Spleen (tissue), 11 donors: ENCODE data around the gene COL25A1. TPM values are rescaled to one million over a fixed set of nuclear protein-coding genes. Genes with fewer than 3 reads are reported as not detected.

Experiments
- DNase-seq: peaks from one replicate; pipeline ENCODE4 v3.0.0-alpha.2; 2020
- H3K27ac ChIP-seq, 8 donors: fragments of 200-600 bp; sonication (generic) in 7 of 8; 1 replicate in 4 of 8; 2 replicates in 4 of 8; pipeline versions ENCODE4 v1.5.0 to v1.8.0; 2016 to 2021; ENCODE audit warnings: inconsistent platforms in 4 of 8, mild to moderate bottlenecking in 4 of 8, moderate library complexity in 1 of 8
- H3K27me3 ChIP-seq, 7 donors: fragments of 200-600 bp; sonication (generic) in 6 of 7; replicated peaks in 1 of 7; 1 replicate in 4 of 7; 2 replicates in 3 of 7; pipeline versions ENCODE4 v1.5.0 to v1.8.0; 2016 to 2021; ENCODE audit warnings: inconsistent platforms in 3 of 7, mild to moderate bottlenecking in 1 of 7
- H3K36me3 ChIP-seq, 6 donors: fragments of 200-600 bp; sonication (generic) in 5 of 6; 1 replicate in 4 of 6; 2 replicates in 2 of 6; pipeline versions ENCODE4 v1.5.0 to v1.8.0; 2016 to 2021; ENCODE audit warnings: inconsistent platforms in 2 of 6
- H3K4me1 ChIP-seq, 6 donors: fragments of 200-600 bp; sonication (generic) in 5 of 6; 1 replicate in 3 of 6; 2 replicates in 3 of 6; pipeline versions ENCODE4 v1.5.0 to v1.8.0; 2016 to 2021; ENCODE audit warnings: inconsistent platforms in 3 of 6
- H3K4me3 ChIP-seq, 8 donors: fragments of 200-600 bp; sonication (generic) in 7 of 8; 1 replicate in 4 of 8; 2 replicates in 4 of 8; pipeline versions ENCODE4 v1.5.0 to v1.8.0; 2016 to 2021; ENCODE audit warnings: inconsistent platforms in 4 of 8, mild to moderate bottlenecking in 4 of 8, moderate library complexity in 2 of 8
- H3K9me3 ChIP-seq, 8 donors: fragments of 200-600 bp; sonication (generic) in 7 of 8; 1 replicate in 4 of 8; 2 replicates in 4 of 8; pipeline versions ENCODE4 v1.5.0 to v1.8.0; 2016 to 2021; ENCODE audit warnings: inconsistent platforms in 4 of 8
- CTCF ChIP-seq, 11 experiments: fragments of 200-600 bp in 7 of 11; fragments of 450-650 bp in 4 of 11; sonication (generic) in 4 of 11; IDR thresholded peaks in 8 of 11; conservative IDR thresholded peaks in 3 of 11; 1 replicate in 7 of 11; 2 replicates in 4 of 11; pipeline versions ENCODE4 v1.4.0 to v1.8.0; 2016 to 2021; ENCODE audit warnings: antibody characterized with exemption in 11 of 11, inconsistent platforms in 4 of 11, mild to moderate bottlenecking in 1 of 11
- POLR2A ChIP-seq, 3 donors: fragments of 450-650 bp; IDR thresholded peaks; one replicate each; pipeline ENCODE4 v1.5.1; 2017; ENCODE audit warnings: antibody characterized with exemption in 3 of 3, mild to moderate bottlenecking in 1 of 3
- POLR2AphosphoS5 ChIP-seq, 3 donors: sonication (generic); formaldehyde crosslinking; IDR thresholded peaks; one replicate each; pipeline ENCODE4 v1.5.1; 2017; ENCODE audit warnings: antibody characterized with exemption in 3 of 3
- WGBS, 5 donors: extraction: QIAGEN DNeasy Blood & Tissue Kit in 3 of 5; methylation state at CpG; one replicate each; pipeline versions ENCODE4 v1.1.5 to v1.1.7; 2013 to 2018; 5-methylcytosine and 5-hydroxymethylcytosine counted together
- intact Hi-C: fragments of 100-400 bp; cut with DNase I; formaldehyde crosslinking; loops from one replicate; pipeline ENCODE4 v1.15.0; 2023; ENCODE audit warnings: low total_unique reads
- polyA plus RNA-seq, 3 donors: library from polyadenylated mRNA; stranded (reverse); fragments of 200-250 nt; gene quantifications; one replicate each; pipeline ENCODE4 v1.2.1, GENCODE V29; 2013
- total RNA-seq, 7 donors: library from RNA; depleted of rRNA in 3 of 7; stranded (reverse); fragments of >200 nt in 3 of 7; fragmentation: NEBNext Ultra II Directional in 4 of 7; extraction: Animal tissue kit (Norgen Biotek cat#: 25700) in 4 of 7; gene quantifications; one replicate each; pipeline versions ENCODE4 v1.1.0 to v1.2.1, GENCODE V29; 2016 to 2021
- donor health status: healthy with polysubstance abuse.
- donor health status: DM: no; HTN: no; CAD: no; lungs with moderate emphysema.
- donor health status: DM: no; HTN: no; CAD: no.
- donor health status: Bipolar disorder and iron deficiency.
- donor health status: healthy.
- donor health status: DM: no; HTN: no; CAD: no.
- donor health status: DM: yes; HTN: yes; CAD: no.

The COL25A1 gene
- total and polyA plus RNA-seq, 10 donors, result 0.06 to 1.9 (median 0.57) TPM; not detected in 1

GRCh38 chr4:109231331-109231730, 71.1 kb downstream of the COL25A1 start:
- Histone ChIP-seq H3K9me3 (peaks cover 0 to 11% (median 0%) of the 10 kb centered on the region in 8 donors), H3K36me3 (no peaks in the 10 kb centered on the region), H3K27ac (no peak overlapping the region), H3K4me1 (no peaks in the 10 kb centered on the region), H3K27me3 (no peaks in the 10 kb centered on the region), H3K4me3 (no peak overlapping the region)
- intact Hi-C loops, result no loop called here
- DNase-seq, result no peak
- TF ChIP-seq POLR2AphosphoS5 (IDR thresholded peaks at IDR 0.05) (no peak), POLR2A (IDR thresholded peaks at IDR 0.05) (no peak), CTCF (IDR thresholded peaks at IDR 0.05 in 8 of 11, conservative IDR thresholded peaks at IDR 0.05 in 3 of 11) (no peak)
- WGBS, 5 donors, result 86 to 94% (median 90%) methylated on average over 1 of the region's 1 CpG

GRCh38 chr4:109229028-109229427, 73.4 kb downstream of the COL25A1 start:
- no peak overlapping the region for H3K27ac ChIP-seq

GRCh38 chr4:109218288-109218687, 84.2 kb downstream of the COL25A1 start:
- Histone ChIP-seq H3K27ac (no peak overlapping the region), H3K27me3 (no peaks in the 10 kb centered on the region), H3K4me1 (no peaks in the 10 kb centered on the region), H3K36me3 (no peaks in the 10 kb centered on the region), H3K4me3 (no peak overlapping the region), H3K9me3 (no peaks in the 10 kb centered on the region)
- DNase-seq, result no peak
- TF ChIP-seq POLR2AphosphoS5 (IDR thresholded peaks at IDR 0.05) (no peak), CTCF (IDR thresholded peaks at IDR 0.05 in 8 of 11, conservative IDR thresholded peaks at IDR 0.05 in 3 of 11) (no peak), POLR2A (IDR thresholded peaks at IDR 0.05) (no peak)
- WGBS, 5 donors, result 59 to 78% (median 69%) methylated on average over 1 of the region's 1 CpG
- intact Hi-C loops, result no loop called here

More at GRCh38 chr4:109229028-109229427, 73.4 kb downstream of the COL25A1 start:
- Histone ChIP-seq H3K27me3 (no peaks in the 10 kb centered on the region), H3K36me3 (no peaks in the 10 kb centered on the region), H3K4me1 (no peaks in the 10 kb centered on the region), H3K9me3 (no peaks in the 10 kb centered on the region), H3K4me3 (no peak overlapping the region)
- intact Hi-C loops, result no loop called here
- no peak for DNase-seq
- WGBS, 5 donors, result 74 to 88% (median 79%) methylated on average over 2 of the region's 2 CpGs
- TF ChIP-seq CTCF (IDR thresholded peaks at IDR 0.05 in 8 of 11, conservative IDR thresholded peaks at IDR 0.05 in 3 of 11), result no peak
- TF ChIP-seq POLR2AphosphoS5 (IDR thresholded peaks at IDR 0.05), result no peak
- TF ChIP-seq POLR2A (IDR thresholded peaks at IDR 0.05), result no peak

- Histone ChIP-seq H3K9me3 (no peaks in the 10 kb centered on the region), H3K27ac (no peak overlapping the region), H3K36me3 (no peaks in the 10 kb centered on the region), H3K4me1 (no peaks in the 10 kb centered on the region), H3K27me3 (no peaks in the 10 kb centered on the region), H3K4me3 (no peak overlapping the region)
- no peak for DNase-seq
- TF ChIP-seq POLR2AphosphoS5 (IDR thresholded peaks at IDR 0.05), result no peak
- TF ChIP-seq POLR2A (IDR thresholded peaks at IDR 0.05), result no peak
- no peak for TF ChIP-seq CTCF (IDR thresholded peaks at IDR 0.05 in 8 of 11, conservative IDR thresholded peaks at IDR 0.05 in 3 of 11)
- WGBS, 5 donors, result 83 to 91% (median 87%) methylated on average over 5 of the region's 5 CpGs
- intact Hi-C loops, result no loop called here
These were observed 86.3 kb downstream of the COL25A1 start for GRCh38 chr4:109216085-109216696.
